ENCODE results near the gene TBC1D22B. TPM values are rescaled to one million over a fixed set of nuclear protein-coding genes. Genes with fewer than 3 reads are reported as not detected.

TBC1D22B gene
- total RNA-seq, 1 experiment from 2014 or later = 11.8 TPM

GRCh38 chr6:37241131-37241530 is 16.4 kb upstream of the TBC1D22B start:
- ChIA-PET POLR2A (no interaction called here), CTCF (no interaction called here)
- Histone ChIP-seq H3K27me3 (replicated peaks; ENCODE audit: control insufficient read depth, insufficient read depth, low read length) (no peaks in the 10 kb centered on the region), H3K4me1 (peaks cover 44% of the 10 kb centered on the region), H3K36me3 (ENCODE audit: control insufficient read depth, insufficient read depth, low read length) (no peaks in the 10 kb centered on the region), H3K9me3 (no peaks in the 10 kb centered on the region), H3K4me3 (ENCODE audit: low read depth, low read length) (no peak overlapping the region)
- H3K4me3 Mint-ChIP-seq (ENCODE audit: unreplicated experiment) = no peak overlapping the region
- H3K36me3 Mint-ChIP-seq (ENCODE audit: insufficient read depth, unreplicated experiment) = peaks cover 10% of the 10 kb centered on the region
- no peak overlapping the region for H3K27ac Mint-ChIP-seq (ENCODE audit: unreplicated experiment)
- no peak for DNase-seq
- H3K27me3 Mint-ChIP-seq (ENCODE audit: insufficient read depth, unreplicated experiment) = no peaks in the 10 kb centered on the region
- no TSS peak for BruUV-seq (replicated peaks)
- peaks cover 13% of the 10 kb centered on the region for H3K9me3 Mint-ChIP-seq (ENCODE audit: unreplicated experiment)
- intact Hi-C loops (cut with micrococcal nuclease; ENCODE audit: unreplicated experiment) = no loop called here
- TF ChIP-seq, protein P1, sequence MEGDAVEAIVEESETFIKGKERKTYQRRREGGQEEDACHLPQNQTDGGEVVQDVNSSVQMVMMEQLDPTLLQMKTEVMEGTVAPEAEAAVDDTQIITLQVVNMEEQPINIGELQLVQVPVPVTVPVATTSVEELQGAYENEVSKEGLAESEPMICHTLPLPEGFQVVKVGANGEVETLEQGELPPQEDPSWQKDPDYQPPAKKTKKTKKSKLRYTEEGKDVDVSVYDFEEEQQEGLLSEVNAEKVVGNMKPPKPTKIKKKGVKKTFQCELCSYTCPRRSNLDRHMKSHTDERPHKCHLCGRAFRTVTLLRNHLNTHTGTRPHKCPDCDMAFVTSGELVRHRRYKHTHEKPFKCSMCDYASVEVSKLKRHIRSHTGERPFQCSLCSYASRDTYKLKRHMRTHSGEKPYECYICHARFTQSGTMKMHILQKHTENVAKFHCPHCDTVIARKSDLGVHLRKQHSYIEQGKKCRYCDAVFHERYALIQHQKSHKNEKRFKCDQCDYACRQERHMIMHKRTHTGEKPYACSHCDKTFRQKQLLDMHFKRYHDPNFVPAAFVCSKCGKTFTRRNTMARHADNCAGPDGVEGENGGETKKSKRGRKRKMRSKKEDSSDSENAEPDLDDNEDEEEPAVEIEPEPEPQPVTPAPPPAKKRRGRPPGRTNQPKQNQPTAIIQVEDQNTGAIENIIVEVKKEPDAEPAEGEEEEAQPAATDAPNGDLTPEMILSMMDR (IDR thresholded peaks at IDR 0.05; ENCODE audit: insufficient read depth in 1 of 2, low read depth in 1 of 2, low read length in 1 of 2, severe bottlenecking in 1 of 2, unreplicated experiment in 1 of 2) = no peak
- peaks cover 31% of the 10 kb centered on the region for H3K4me1 Mint-ChIP-seq (ENCODE audit: low read depth, unreplicated experiment)

DNA sequence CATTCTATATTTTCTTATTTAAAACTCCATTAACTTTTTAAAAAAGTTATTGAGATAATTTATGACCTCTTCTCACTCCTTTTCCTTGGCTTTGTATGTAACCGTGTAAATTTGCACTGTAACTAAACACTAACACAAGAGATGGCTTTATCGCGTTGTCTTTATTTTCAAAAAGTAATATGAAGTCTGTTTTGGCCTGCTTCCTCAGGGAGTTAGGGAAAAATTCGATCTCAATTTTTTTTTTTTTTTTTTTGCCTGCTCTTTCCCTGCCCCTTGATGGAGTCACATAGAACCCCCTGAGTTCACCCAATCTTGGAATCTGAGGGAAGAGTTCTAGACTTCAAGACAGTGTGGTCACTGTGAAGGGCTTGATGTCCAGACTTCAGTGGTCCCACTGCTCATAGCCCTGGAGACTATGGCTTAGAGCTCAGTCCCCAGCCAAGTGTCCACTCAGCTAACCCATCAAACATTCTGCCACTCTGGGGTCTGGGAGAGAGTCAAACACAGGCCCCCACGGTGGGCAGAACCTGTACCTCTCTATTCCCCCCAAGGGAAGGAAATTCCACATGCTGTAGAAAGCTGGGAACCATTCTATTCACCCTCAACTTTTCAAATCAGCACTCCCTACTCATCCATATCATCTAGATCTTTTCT is 15.7 kb upstream of the TBC1D22B start:
- Mint-ChIP-seq H3K4me3 (ENCODE audit: unreplicated experiment) (peak overlapping the region; percentile 68), H3K27me3 (ENCODE audit: insufficient read depth, unreplicated experiment) (no peaks in the 10 kb centered on the region), H3K9me3 (ENCODE audit: unreplicated experiment) (peaks cover 17% of the 10 kb centered on the region), H3K36me3 (ENCODE audit: insufficient read depth, unreplicated experiment) (peaks cover 10% of the 10 kb centered on the region), H3K27ac (ENCODE audit: unreplicated experiment) (peak overlapping the region; percentile 96), H3K4me1 (ENCODE audit: low read depth, unreplicated experiment) (peaks cover 33% of the 10 kb centered on the region)
- no peak for DNase-seq
- H3K4me1 ChIP-seq = peaks cover 44% of the 10 kb centered on the region
- CTCF ChIA-PET = interaction anchor here (0.8 kb wide), 1 partner anchor 16 kb away, joined by 3 read pairs; the partner anchor contains the start of genes TBC1D22B and TMEM217
- TF ChIP-seq, protein P1 (IDR thresholded peaks at IDR 0.05; ENCODE audit: insufficient read depth in 1 of 2, low read depth in 1 of 2, low read length in 1 of 2, severe bottlenecking in 1 of 2, unreplicated experiment in 1 of 2) = no peak
- POLR2A ChIA-PET = interaction anchor here (2.1 kb wide), 1 partner anchor 15 kb away, joined by 13 read pairs; the partner anchor contains the start of genes TBC1D22B and TMEM217
- no peaks in the 10 kb centered on the region for H3K27me3 ChIP-seq (replicated peaks; ENCODE audit: control insufficient read depth, insufficient read depth, low read length)
- H3K4me3 ChIP-seq (ENCODE audit: low read depth, low read length) = no peak overlapping the region
- no peaks in the 10 kb centered on the region for H3K9me3 ChIP-seq
- no TSS peak for BruUV-seq (replicated peaks)
- intact Hi-C loops (cut with micrococcal nuclease; ENCODE audit: unreplicated experiment) = no loop called here
- no peaks in the 10 kb centered on the region for H3K36me3 ChIP-seq (ENCODE audit: control insufficient read depth, insufficient read depth, low read length)

GRCh38 chr6:37242429-37243052 is 15.0 kb upstream of the TBC1D22B start:
- CTCF ChIA-PET = interaction anchor here (0.8 kb wide), 1 partner anchor 15 kb away, joined by 3 read pairs; the partner anchor contains the start of genes TBC1D22B and TMEM217

More at GRCh38 chr6:37242429-37243052, 15.0 kb upstream of the TBC1D22B start:
- TF ChIP-seq, protein P1 (IDR thresholded peaks at IDR 0.05; ENCODE audit: insufficient read depth in 1 of 2, low read depth in 1 of 2, low read length in 1 of 2, severe bottlenecking in 1 of 2, unreplicated experiment in 1 of 2) = no peak
- Mint-ChIP-seq H3K4me3 (ENCODE audit: unreplicated experiment) (peak overlapping the region; percentile 68), H3K27me3 (ENCODE audit: insufficient read depth, unreplicated experiment) (no peaks in the 10 kb centered on the region), H3K9me3 (ENCODE audit: unreplicated experiment) (peaks cover 17% of the 10 kb centered on the region), H3K36me3 (ENCODE audit: insufficient read depth, unreplicated experiment) (peaks cover 10% of the 10 kb centered on the region), H3K4me1 (ENCODE audit: low read depth, unreplicated experiment) (peaks cover 33% of the 10 kb centered on the region), H3K27ac (ENCODE audit: unreplicated experiment) (peak overlapping the region; percentile 96)
- Histone ChIP-seq H3K27me3 (replicated peaks; ENCODE audit: control insufficient read depth, insufficient read depth, low read length) (no peaks in the 10 kb centered on the region), H3K36me3 (ENCODE audit: control insufficient read depth, insufficient read depth, low read length) (no peaks in the 10 kb centered on the region), H3K9me3 (no peaks in the 10 kb centered on the region), H3K4me1 (peaks cover 44% of the 10 kb centered on the region), H3K4me3 (ENCODE audit: low read depth, low read length) (no peak overlapping the region)
- intact Hi-C loops (cut with micrococcal nuclease; ENCODE audit: unreplicated experiment) = no loop called here
- DNase-seq = peak; percentile 42 to 56
- POLR2A ChIA-PET = interaction anchor here (2.1 kb wide), 1 partner anchor 15 kb away, joined by 13 read pairs; the partner anchor contains the start of genes TBC1D22B and TMEM217
- TSS peak; percentile 62 for BruUV-seq (replicated peaks)

Measured in Caco-2 (cell line).